Endodermal cell (in vitro differentiated cells): ENCODE results near the gene FAM83F. TPM values are rescaled to one million over a fixed set of nuclear protein-coding genes. Genes with fewer than 3 reads are reported as not detected.

Experiments used
- DNase-seq: peaks from one replicate; pipeline ENCODE4 v3.0.0-alpha.2; 2017
- H3K27ac ChIP-seq: 2 replicates; pipeline ENCODE4 v1.5.1; 2013; ENCODE audit warnings: mild to moderate bottlenecking, low read depth, low read length, moderate library complexity
- H3K27me3 ChIP-seq: 2 replicates; pipeline ENCODE4 v1.6.1; 2013; ENCODE audit warnings: mild to moderate bottlenecking, low read length, moderate library complexity; ENCODE audit not compliant: insufficient read depth, control insufficient read depth, poor library complexity, severe bottlenecking
- H3K36me3 ChIP-seq: 2 replicates; pipeline ENCODE4 v1.7.0; 2013; ENCODE audit warnings: mild to moderate bottlenecking, low read length, moderate library complexity; ENCODE audit not compliant: control insufficient read depth, insufficient read depth
- H3K4me1 ChIP-seq: one replicate; pipeline ENCODE4 v1.7.0; 2013; ENCODE audit warnings: low read length; ENCODE audit not compliant: control insufficient read depth, insufficient read depth
- H3K4me3 ChIP-seq: 2 replicates; pipeline ENCODE4 v1.5.1; 2013; ENCODE audit warnings: mild to moderate bottlenecking, low read length, moderate library complexity
- H3K9ac ChIP-seq: 2 replicates; pipeline ENCODE4 v1.6.1; 2013; ENCODE audit warnings: mild to moderate bottlenecking, low read length, moderate library complexity; ENCODE audit not compliant: poor library complexity, severe bottlenecking; ENCODE audit errors: extremely low read depth
- H3K9me3 ChIP-seq: 2 replicates; pipeline ENCODE4 v1.6.1; 2013; ENCODE audit warnings: mild to moderate bottlenecking, low read length, moderate library complexity; ENCODE audit not compliant: control insufficient read depth
- H3K27ac Mint-ChIP-seq: 2 replicates; pipeline ENCODE4 v1.8.0; 2020; ENCODE audit warnings: mixed read lengths
- H3K27me3 Mint-ChIP-seq: 2 replicates; pipeline ENCODE4 v1.8.0; 2021; ENCODE audit warnings: mild to moderate bottlenecking, mixed read lengths; ENCODE audit not compliant: insufficient read depth
- H3K36me3 Mint-ChIP-seq: 2 replicates; pipeline ENCODE4 v1.8.0; 2020; ENCODE audit warnings: low read depth, mixed read lengths
- H3K4me1 Mint-ChIP-seq: 2 replicates; pipeline ENCODE4 v1.8.0; 2020; ENCODE audit warnings: mixed read lengths
- H3K4me3 Mint-ChIP-seq: 2 replicates; pipeline ENCODE4 v1.8.0; 2020; ENCODE audit warnings: mild to moderate bottlenecking, moderate library complexity, mixed read lengths
- H3K9me3 Mint-ChIP-seq: 2 replicates; pipeline ENCODE4 v1.8.0; 2020; ENCODE audit warnings: mild to moderate bottlenecking, mixed read lengths
- WGBS, 2 experiments: methylation state at CpG; one replicate each; pipeline versions ENCODE4 v1.1.5 to v1.1.7; 2013; ENCODE audit warnings: missing lambda C conversion rate in 2 of 2, mixed read lengths in 1 of 2; ENCODE audit not compliant: insufficient coverage in 1 of 2, insufficient read length in 1 of 2; 5-methylcytosine and 5-hydroxymethylcytosine counted together
- total RNA-seq, 2 donors: library from RNA; stranded (reverse); fragmentation: NEBNext Ultra II Directional in 1 of 2; extraction: Animal tissue kit (Norgen Biotek cat#: 25700) in 1 of 2; gene quantifications; 2 replicates in 1 of 2; 3 replicates in 1 of 2; pipeline ENCODE4 v1.2.1, GENCODE V29; 2021
- TF ChIP-seq, protein P1 (sequence below): fragments of 200-600 bp; sonication (generic); conservative IDR thresholded peaks from 2 replicates; pipeline ENCODE4 v1.5.0; 2021; ENCODE audit warnings: antibody characterized with exemption, mild to moderate bottlenecking

Gene FAM83F
- total RNA-seq, 2 donors from 2014 or later = 18.9 to 34.1 TPM

DNA sequence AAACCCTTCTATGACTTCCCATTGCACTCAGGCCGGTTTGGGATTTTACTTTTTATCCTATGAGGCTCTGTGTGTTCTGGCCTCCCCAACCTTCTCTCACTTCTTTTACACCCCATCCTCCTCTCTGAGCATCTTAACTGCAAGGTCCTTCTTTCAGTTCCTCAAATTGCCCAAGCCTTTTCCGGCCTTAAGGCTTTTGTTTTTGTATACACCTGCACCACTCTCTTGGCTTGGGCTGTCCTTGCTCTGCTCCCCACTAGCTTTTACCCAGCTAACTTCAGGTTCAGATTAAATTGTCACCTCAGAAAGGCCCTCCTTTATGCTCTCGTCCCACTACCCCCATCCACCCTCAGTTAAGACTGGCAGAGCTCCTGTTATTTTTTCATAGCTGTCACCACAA is 55.5 kb downstream of the FAM83F start:
- DNase-seq = no peak
- Histone ChIP-seq H3K36me3 (no peaks in the 10 kb centered on the region), H3K9me3 (no peaks in the 10 kb centered on the region), H3K9ac (no peak overlapping the region), H3K4me1 (peaks cover 5% of the 10 kb centered on the region), H3K27ac (no peak overlapping the region), H3K27me3 (no peaks in the 10 kb centered on the region), H3K4me3 (no peak overlapping the region)
- Mint-ChIP-seq H3K27me3 (no peaks in the 10 kb centered on the region), H3K27ac (no peak overlapping the region), H3K4me3 (no peak overlapping the region), H3K4me1 (peaks cover 21% of the 10 kb centered on the region), H3K9me3 (no peaks in the 10 kb centered on the region), H3K36me3 (no peaks in the 10 kb centered on the region)
- TF ChIP-seq, protein P1, sequence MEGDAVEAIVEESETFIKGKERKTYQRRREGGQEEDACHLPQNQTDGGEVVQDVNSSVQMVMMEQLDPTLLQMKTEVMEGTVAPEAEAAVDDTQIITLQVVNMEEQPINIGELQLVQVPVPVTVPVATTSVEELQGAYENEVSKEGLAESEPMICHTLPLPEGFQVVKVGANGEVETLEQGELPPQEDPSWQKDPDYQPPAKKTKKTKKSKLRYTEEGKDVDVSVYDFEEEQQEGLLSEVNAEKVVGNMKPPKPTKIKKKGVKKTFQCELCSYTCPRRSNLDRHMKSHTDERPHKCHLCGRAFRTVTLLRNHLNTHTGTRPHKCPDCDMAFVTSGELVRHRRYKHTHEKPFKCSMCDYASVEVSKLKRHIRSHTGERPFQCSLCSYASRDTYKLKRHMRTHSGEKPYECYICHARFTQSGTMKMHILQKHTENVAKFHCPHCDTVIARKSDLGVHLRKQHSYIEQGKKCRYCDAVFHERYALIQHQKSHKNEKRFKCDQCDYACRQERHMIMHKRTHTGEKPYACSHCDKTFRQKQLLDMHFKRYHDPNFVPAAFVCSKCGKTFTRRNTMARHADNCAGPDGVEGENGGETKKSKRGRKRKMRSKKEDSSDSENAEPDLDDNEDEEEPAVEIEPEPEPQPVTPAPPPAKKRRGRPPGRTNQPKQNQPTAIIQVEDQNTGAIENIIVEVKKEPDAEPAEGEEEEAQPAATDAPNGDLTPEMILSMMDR = no peak
- 81 to 100% methylated on average over 3 of the region's 3 CpGs for WGBS, 2 experiments

DNA sequence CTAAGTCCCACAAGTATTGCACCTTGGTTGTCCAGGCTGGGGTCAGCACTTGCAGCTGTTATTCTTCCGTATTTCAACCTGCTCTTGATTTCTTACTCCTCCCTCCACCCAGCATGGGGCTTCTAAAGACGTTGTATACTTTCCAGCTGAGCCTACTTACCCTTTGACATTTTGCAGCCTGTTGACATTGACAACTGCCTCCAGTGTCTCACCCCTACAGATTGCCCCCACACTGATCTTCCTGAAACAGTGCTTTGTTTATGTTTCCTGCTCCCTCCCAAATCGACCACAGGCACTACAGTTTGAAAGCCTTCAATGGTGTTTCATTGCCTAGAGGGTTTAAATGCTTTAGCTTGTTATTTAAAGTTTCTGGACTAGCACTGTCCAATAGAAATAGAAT is 56.6 kb downstream of the FAM83F start:
- Histone ChIP-seq H3K27ac (no peak overlapping the region), H3K36me3 (no peaks in the 10 kb centered on the region), H3K4me1 (peaks cover 5% of the 10 kb centered on the region), H3K27me3 (no peaks in the 10 kb centered on the region), H3K4me3 (peak overlapping the region; percentile 13), H3K9ac (no peak overlapping the region), H3K9me3 (no peaks in the 10 kb centered on the region)
- H3K27me3 Mint-ChIP-seq = no peaks in the 10 kb centered on the region
- no peaks in the 10 kb centered on the region for H3K9me3 Mint-ChIP-seq
- no peak overlapping the region for H3K27ac Mint-ChIP-seq
- TF ChIP-seq, protein P1 = no peak
- no peak for DNase-seq
- H3K4me3 Mint-ChIP-seq = no peak overlapping the region
- 30 to 40% methylated on average over 2 to 3 of the region's 3 CpGs for WGBS, 2 experiments
- no peaks in the 10 kb centered on the region for H3K36me3 Mint-ChIP-seq
- peaks cover 29% of the 10 kb centered on the region for H3K4me1 Mint-ChIP-seq

DNA sequence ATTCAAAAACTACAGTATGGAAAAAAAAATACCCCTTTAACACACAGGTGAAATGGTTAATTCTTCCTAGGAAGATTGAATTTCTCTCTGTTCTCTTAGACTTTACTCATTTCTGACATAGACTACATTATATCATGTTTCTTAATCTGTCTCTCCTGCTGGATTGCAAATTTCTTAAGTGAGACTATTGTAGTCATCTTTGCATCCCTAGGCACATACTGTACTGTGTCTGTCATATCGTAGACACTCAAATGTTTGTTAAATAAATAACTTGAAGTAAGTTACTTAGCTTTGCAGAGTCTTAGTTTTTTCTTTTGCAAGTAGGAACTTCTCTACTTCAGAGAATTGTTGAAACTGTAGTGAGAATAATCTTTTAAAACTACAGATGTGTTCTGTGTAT is 58.7 kb downstream of the FAM83F start:
- WGBS, 2 experiments = 80 to 100% methylated on average over 1 of the region's 1 CpG
- TF ChIP-seq, protein P1 = no peak
- no peaks in the 10 kb centered on the region for H3K27me3 ChIP-seq
- no peak overlapping the region for H3K4me3 ChIP-seq
- H3K9me3 Mint-ChIP-seq = no peaks in the 10 kb centered on the region
- H3K4me3 Mint-ChIP-seq = no peak overlapping the region
- H3K4me1 ChIP-seq = peaks cover 5% of the 10 kb centered on the region
- no peak overlapping the region for H3K27ac Mint-ChIP-seq
- no peaks in the 10 kb centered on the region for H3K27me3 Mint-ChIP-seq
- no peaks in the 10 kb centered on the region for H3K36me3 Mint-ChIP-seq
- H3K9ac ChIP-seq = no peak overlapping the region
- no peaks in the 10 kb centered on the region for H3K9me3 ChIP-seq
- H3K4me1 Mint-ChIP-seq = peaks cover 39% of the 10 kb centered on the region
- DNase-seq = no peak
- no peak overlapping the region for H3K27ac ChIP-seq
- no peaks in the 10 kb centered on the region for H3K36me3 ChIP-seq
